ENCODE measurements around the gene HCFC1R1.

Gene HCFC1R1

GRCh38 chr16:2990891-2991290 lies 32.9 kb downstream of the HCFC1R1 start:
- TF ChIP-seq CTCF (IDR thresholded peaks at IDR 0.05; ENCODE audit: insufficient read depth, low read depth, low read length, missing control alignments): no peak
- no peak overlapping the region for H3K4me3 ChIP-seq (ENCODE audit: low read length)
- DNase-seq (ENCODE audit: low read depth): no peak

GRCh38 chr16:2988590-2989099 lies 35.1 kb downstream of the HCFC1R1 start:
- TF ChIP-seq CTCF (IDR thresholded peaks at IDR 0.05; ENCODE audit: insufficient read depth, low read depth, low read length, missing control alignments): no peak
- no peak overlapping the region for H3K4me3 ChIP-seq (ENCODE audit: low read length)
- DNase-seq (ENCODE audit: low read depth): no peak

GRCh38 chr16:2987833-2988232 lies 35.9 kb downstream of the HCFC1R1 start:
- no peak for DNase-seq (ENCODE audit: low read depth)
- no peak overlapping the region for H3K4me3 ChIP-seq (ENCODE audit: low read length)
- TF ChIP-seq CTCF (IDR thresholded peaks at IDR 0.05; ENCODE audit: insufficient read depth, low read depth, low read length, missing control alignments): no peak

GRCh38 chr16:2987286-2987685 lies 36.5 kb downstream of the HCFC1R1 start:
- no peak for DNase-seq (ENCODE audit: low read depth)
- H3K4me3 ChIP-seq (ENCODE audit: low read length): no peak overlapping the region
- no peak for TF ChIP-seq CTCF (IDR thresholded peaks at IDR 0.05; ENCODE audit: insufficient read depth, low read depth, low read length, missing control alignments)

GRCh38 chr16:2986623-2987188 lies 37.0 kb downstream of the HCFC1R1 start:
- H3K4me3 ChIP-seq (ENCODE audit: low read length): no peak overlapping the region
- no peak for DNase-seq (ENCODE audit: low read depth)
- no peak for TF ChIP-seq CTCF (IDR thresholded peaks at IDR 0.05; ENCODE audit: insufficient read depth, low read depth, low read length, missing control alignments)

- no peak overlapping the region for H3K4me3 ChIP-seq (ENCODE audit: low read length)
- TF ChIP-seq CTCF (IDR thresholded peaks at IDR 0.05; ENCODE audit: insufficient read depth, low read depth, low read length, missing control alignments): no peak
- no peak for DNase-seq (ENCODE audit: low read depth)
Measured at GRCh38 chr16:2985893-2986355, 37.8 kb downstream of the HCFC1R1 start.

GRCh38 chr16:2985462-2985861 lies 38.3 kb downstream of the HCFC1R1 start:
- DNase-seq (ENCODE audit: low read depth): no peak
- no peak overlapping the region for H3K4me3 ChIP-seq (ENCODE audit: low read length)
- TF ChIP-seq CTCF (IDR thresholded peaks at IDR 0.05; ENCODE audit: insufficient read depth, low read depth, low read length, missing control alignments): no peak
